SK-N-SH treated with all-trans-retinoic acid at 6 μM for 48 hours (cell line): ENCODE data around the gene ORAI2.

ENCODE experiments used
- ATAC-seq: fragments of 200-7000 bp; cut with Tn5 transposase; 3 replicates; pipeline ENCODE4 v1.9.1; 2020; ENCODE audit warnings: mild to moderate bottlenecking, moderate library complexity
- ARNTL ChIP-seq: fragments of 450-650 bp; formaldehyde crosslinking; IDR thresholded peaks from 2 replicates; pipeline ENCODE4 v1.5.0; 2020; ENCODE audit warnings: low read depth, mild to moderate bottlenecking, moderate library complexity, borderline replicate concordance
- CSDC2 ChIP-seq: fragments of 250-450 bp; sonication (Bioruptor Pico); IDR thresholded peaks from 2 replicates; pipeline ENCODE4 v1.5.0; 2020; ENCODE audit warnings: mild to moderate bottlenecking, moderate library complexity
- GLIS3 ChIP-seq: fragments of 250-450 bp; sonication (Bioruptor Pico); IDR thresholded peaks from 2 replicates; pipeline ENCODE4 v1.5.0; 2020; ENCODE audit warnings: mild to moderate bottlenecking, moderate library complexity
- ISL1 ChIP-seq: fragments of 250-450 bp; sonication (Bioruptor Pico); IDR thresholded peaks from 2 replicates; pipeline ENCODE4 v2.1.2; 2022; ENCODE audit warnings: mild to moderate bottlenecking, moderate library complexity
- PPARA ChIP-seq: fragments of 250-450 bp; sonication (Bioruptor Pico); IDR thresholded peaks from 2 replicates; pipeline ENCODE4 v1.5.0; 2020; ENCODE audit warnings: mild to moderate bottlenecking, borderline replicate concordance
- SNAI2 ChIP-seq: fragments of 250-450 bp; sonication (Bioruptor Pico); IDR thresholded peaks from 2 replicates; pipeline ENCODE4 v1.5.0; 2020; ENCODE audit warnings: mild to moderate bottlenecking, moderate library complexity
- TCF4 ChIP-seq: fragments of 250-450 bp; sonication (Bioruptor Pico); IDR thresholded peaks from 2 replicates; pipeline ENCODE4 v1.8.0; 2021; ENCODE audit warnings: mild to moderate bottlenecking, moderate library complexity, borderline replicate concordance
- TOX ChIP-seq: fragments of 250-450 bp; sonication (Bioruptor Pico); IDR thresholded peaks from 2 replicates; pipeline ENCODE4 v1.8.0; 2021; ENCODE audit warnings: mild to moderate bottlenecking, moderate library complexity, borderline replicate concordance
- ZC3H10 ChIP-seq: fragments of 250-450 bp; sonication (Bioruptor Pico); IDR thresholded peaks from 2 replicates; pipeline ENCODE4 v1.5.1; 2021; ENCODE audit warnings: mild to moderate bottlenecking, moderate library complexity
- ZFP3 ChIP-seq: fragments of 250-450 bp; sonication (Bioruptor Pico); IDR thresholded peaks from 2 replicates; pipeline ENCODE4 v1.5.0; 2020; ENCODE audit warnings: mild to moderate bottlenecking, moderate library complexity
- ZFP30 ChIP-seq: fragments of 450-650 bp; formaldehyde crosslinking; IDR thresholded peaks from 2 replicates; pipeline ENCODE4 v1.5.0; 2022; ENCODE audit warnings: mild to moderate bottlenecking, moderate library complexity
- ZNF565 ChIP-seq: fragments of 450-650 bp; formaldehyde crosslinking; conservative IDR thresholded peaks from 2 replicates; pipeline ENCODE4 v1.5.0; 2020; ENCODE audit warnings: low read depth, mild to moderate bottlenecking, moderate library complexity
- ZNF70 ChIP-seq: fragments of 450-650 bp; formaldehyde crosslinking; IDR thresholded peaks from 2 replicates; pipeline ENCODE4 v1.5.0; 2020; ENCODE audit warnings: mild to moderate bottlenecking, moderate library complexity
- TF ChIP-seq, protein P1 (sequence below): fragments of 250-450 bp; sonication (Bioruptor Pico); IDR thresholded peaks from 2 replicates; pipeline ENCODE4 v1.5.0; 2020; ENCODE audit warnings: mild to moderate bottlenecking, moderate library complexity
- TF ChIP-seq, protein P2 (sequence below): fragments of 250-450 bp; sonication (Bioruptor Pico); IDR thresholded peaks from 2 replicates; pipeline ENCODE4 v1.8.0; 2021; ENCODE audit warnings: low read depth, mild to moderate bottlenecking, moderate library complexity, borderline replicate concordance
- TF ChIP-seq, protein P3 (sequence below): fragments of 250-450 bp; sonication (Bioruptor Pico); IDR thresholded peaks from 2 replicates; pipeline ENCODE4 v1.5.1; 2021; ENCODE audit warnings: mild to moderate bottlenecking, moderate library complexity

ORAI2 gene

DNA sequence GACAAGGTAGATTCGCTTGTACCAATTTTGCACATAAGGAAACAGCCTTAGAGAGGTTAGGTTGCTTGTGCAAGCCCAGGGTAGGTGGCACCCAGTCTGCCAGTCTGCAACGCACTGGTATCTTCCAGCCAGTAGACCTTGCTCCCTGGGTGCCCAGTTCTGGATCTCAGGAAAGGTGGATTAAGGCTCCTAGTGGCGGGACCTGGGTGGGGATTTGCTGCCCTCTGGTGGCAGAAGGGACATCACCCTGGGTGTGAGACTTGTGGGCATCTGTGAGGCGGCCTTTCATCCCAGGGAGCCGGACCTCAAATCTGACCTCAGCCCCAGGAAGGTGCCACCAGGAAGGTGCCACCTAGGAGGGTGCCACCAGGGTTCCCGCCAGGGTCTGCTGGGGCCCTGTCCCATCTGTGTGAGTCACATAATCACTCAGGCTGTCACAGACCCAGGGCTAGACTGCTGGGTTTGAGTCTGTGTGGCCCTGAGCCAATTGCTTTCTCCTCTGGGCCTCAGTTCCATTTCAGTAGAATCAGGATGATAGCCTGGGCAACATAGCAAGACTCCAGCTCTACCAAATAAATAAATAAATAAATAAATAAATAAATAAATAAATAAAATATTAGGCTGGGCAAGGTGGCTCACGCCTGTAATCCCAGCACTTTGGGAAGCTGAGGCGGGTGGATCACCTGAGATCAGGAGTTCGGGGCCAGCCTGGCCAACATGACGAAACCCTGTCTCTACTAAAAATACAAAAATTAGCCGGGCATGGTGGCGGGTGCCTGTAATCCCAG is 42.5 kb upstream of the ORAI2 start:
- TF ChIP-seq, protein P1, sequence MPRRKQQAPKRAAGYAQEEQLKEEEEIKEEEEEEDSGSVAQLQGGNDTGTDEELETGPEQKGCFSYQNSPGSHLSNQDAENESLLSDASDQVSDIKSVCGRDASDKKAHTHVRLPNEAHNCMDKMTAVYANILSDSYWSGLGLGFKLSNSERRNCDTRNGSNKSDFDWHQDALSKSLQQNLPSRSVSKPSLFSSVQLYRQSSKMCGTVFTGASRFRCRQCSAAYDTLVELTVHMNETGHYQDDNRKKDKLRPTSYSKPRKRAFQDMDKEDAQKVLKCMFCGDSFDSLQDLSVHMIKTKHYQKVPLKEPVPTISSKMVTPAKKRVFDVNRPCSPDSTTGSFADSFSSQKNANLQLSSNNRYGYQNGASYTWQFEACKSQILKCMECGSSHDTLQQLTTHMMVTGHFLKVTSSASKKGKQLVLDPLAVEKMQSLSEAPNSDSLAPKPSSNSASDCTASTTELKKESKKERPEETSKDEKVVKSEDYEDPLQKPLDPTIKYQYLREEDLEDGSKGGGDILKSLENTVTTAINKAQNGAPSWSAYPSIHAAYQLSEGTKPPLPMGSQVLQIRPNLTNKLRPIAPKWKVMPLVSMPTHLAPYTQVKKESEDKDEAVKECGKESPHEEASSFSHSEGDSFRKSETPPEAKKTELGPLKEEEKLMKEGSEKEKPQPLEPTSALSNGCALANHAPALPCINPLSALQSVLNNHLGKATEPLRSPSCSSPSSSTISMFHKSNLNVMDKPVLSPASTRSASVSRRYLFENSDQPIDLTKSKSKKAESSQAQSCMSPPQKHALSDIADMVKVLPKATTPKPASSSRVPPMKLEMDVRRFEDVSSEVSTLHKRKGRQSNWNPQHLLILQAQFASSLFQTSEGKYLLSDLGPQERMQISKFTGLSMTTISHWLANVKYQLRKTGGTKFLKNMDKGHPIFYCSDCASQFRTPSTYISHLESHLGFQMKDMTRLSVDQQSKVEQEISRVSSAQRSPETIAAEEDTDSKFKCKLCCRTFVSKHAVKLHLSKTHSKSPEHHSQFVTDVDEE (CRISPR knock-in tag) = 0 out of 2 replicates have a peak, but pooled peaks have one; percentile 11
- TF ChIP-seq PPARA (CRISPR knock-in tag) = no peak
- peak; percentile 96 for ATAC-seq

DNA sequence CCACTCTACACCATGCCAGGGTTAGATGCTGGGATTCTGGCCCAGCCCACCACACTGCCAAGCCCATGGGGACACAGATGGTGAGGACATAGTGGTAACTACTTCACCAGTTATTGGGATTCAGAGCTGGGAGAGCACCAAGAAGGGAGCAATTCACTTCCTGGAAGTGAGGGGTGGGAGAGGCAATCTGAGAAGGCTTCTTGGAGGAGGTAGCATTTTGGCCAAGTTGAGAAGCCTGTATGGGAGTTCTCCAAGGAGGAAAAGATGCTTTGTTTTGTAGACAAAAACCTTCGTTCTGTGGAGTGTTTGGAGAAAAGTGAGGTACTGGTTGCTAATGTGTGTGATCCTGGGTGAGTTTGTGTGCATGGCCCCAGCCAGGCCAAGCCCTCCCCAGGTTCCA is 41.0 kb upstream of the ORAI2 start:
- no peak for TF ChIP-seq GLIS3 (CRISPR knock-in tag)
- TF ChIP-seq, protein P1 (CRISPR knock-in tag) = no peak
- TF ChIP-seq, protein P2, sequence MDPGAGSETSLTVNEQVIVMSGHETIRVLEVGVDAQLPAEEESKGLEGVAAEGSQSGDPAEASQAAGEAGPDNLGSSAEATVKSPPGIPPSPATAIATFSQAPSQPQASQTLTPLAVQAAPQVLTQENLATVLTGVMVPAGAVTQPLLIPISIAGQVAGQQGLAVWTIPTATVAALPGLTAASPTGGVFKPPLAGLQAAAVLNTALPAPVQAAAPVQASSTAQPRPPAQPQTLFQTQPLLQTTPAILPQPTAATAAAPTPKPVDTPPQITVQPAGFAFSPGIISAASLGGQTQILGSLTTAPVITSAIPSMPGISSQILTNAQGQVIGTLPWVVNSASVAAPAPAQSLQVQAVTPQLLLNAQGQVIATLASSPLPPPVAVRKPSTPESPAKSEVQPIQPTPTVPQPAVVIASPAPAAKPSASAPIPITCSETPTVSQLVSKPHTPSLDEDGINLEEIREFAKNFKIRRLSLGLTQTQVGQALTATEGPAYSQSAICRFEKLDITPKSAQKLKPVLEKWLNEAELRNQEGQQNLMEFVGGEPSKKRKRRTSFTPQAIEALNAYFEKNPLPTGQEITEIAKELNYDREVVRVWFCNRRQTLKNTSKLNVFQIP = no peak
- no peak for TF ChIP-seq ZNF565
- no peak for TF ChIP-seq TOX (CRISPR knock-in tag)
- no peak for TF ChIP-seq TCF4 (CRISPR knock-in tag)
- TF ChIP-seq, protein P3, sequence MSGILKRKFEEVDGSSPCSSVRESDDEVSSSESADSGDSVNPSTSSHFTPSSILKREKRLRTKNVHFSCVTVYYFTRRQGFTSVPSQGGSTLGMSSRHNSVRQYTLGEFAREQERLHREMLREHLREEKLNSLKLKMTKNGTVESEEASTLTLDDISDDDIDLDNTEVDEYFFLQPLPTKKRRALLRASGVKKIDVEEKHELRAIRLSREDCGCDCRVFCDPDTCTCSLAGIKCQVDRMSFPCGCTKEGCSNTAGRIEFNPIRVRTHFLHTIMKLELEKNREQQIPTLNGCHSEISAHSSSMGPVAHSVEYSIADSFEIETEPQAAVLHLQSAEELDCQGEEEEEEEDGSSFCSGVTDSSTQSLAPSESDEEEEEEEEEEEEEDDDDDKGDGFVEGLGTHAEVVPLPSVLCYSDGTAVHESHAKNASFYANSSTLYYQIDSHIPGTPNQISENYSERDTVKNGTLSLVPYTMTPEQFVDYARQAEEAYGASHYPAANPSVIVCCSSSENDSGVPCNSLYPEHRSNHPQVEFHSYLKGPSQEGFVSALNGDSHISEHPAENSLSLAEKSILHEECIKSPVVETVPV (CRISPR knock-in tag) = no peak
- TF ChIP-seq CSDC2 (CRISPR knock-in tag) = no peak
- no peak for TF ChIP-seq ZFP3 (CRISPR knock-in tag)
- TF ChIP-seq, all 23 proteins: peak for 0
- no peak for ATAC-seq

DNA sequence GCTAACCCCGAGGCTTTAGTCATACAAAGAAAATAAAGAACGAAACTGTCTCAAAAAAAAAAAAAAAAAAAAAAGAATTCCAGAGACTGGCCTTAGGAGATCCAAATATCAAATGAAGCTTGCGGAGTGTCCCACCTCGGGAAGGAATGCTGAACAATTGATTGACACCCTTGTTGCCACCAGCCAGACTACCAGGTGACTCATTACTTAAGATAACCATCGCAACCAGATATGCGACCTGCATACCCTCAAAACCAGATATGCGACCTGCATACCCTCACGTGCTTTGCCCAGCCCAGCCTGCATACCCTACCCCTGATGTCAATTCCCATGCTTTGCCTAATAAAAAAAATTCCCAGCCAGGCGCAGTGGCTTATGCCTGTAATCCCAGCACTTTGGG is 39.9 kb upstream of the ORAI2 start:
- no peak for ATAC-seq

DNA sequence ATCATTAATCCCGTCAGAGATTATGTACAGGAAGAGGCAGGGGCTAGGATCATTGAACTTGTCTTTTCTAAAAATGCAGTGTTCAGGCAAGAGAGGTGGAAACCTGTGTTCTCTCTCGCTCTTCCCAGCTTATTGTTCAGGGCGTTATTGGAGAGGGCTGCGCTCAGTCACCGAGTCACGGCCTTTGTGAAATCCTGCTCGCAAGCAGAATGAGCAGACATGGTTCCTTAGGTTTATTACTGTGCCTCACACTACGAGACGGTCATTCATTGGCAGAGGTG is 37.8 kb upstream of the ORAI2 start:
- ATAC-seq = no peak; the same call in 2 of the 3 replicates
- TF ChIP-seq ZNF70 = no peak
- TF ChIP-seq GLIS3 (CRISPR knock-in tag) = no peak
- no peak for TF ChIP-seq ZFP30 (CRISPR knock-in tag)
- TF ChIP-seq, protein P2 = no peak
- no peak for TF ChIP-seq ZC3H10 (CRISPR knock-in tag)
- TF ChIP-seq, protein P3 (CRISPR knock-in tag) = no peak
- TF ChIP-seq PPARA (CRISPR knock-in tag) = no peak
- TF ChIP-seq TOX (CRISPR knock-in tag) = no peak
- no peak for TF ChIP-seq ZNF565
- TF ChIP-seq ARNTL = no peak
- no peak for TF ChIP-seq SNAI2 (CRISPR knock-in tag)
- no peak for TF ChIP-seq TCF4 (CRISPR knock-in tag)

More for the DNA sequence above, 39.9 kb upstream of the ORAI2 start:
- TF ChIP-seq ISL1 (CRISPR knock-in tag) = 0 out of 2 replicates have a peak, but pooled peaks have one; percentile 10
- TF ChIP-seq, protein P3 (CRISPR knock-in tag) = no peak
- TF ChIP-seq, all 23 proteins: peak for 1
